GM04503 (cell line): ENCODE data around the gene CENPP.

Experiments used
- DNase-seq: peaks from one replicate; pipeline ENCODE4 v3.0.0-alpha.2; 2012; ENCODE audit warnings: low read depth

CENPP gene

DNA sequence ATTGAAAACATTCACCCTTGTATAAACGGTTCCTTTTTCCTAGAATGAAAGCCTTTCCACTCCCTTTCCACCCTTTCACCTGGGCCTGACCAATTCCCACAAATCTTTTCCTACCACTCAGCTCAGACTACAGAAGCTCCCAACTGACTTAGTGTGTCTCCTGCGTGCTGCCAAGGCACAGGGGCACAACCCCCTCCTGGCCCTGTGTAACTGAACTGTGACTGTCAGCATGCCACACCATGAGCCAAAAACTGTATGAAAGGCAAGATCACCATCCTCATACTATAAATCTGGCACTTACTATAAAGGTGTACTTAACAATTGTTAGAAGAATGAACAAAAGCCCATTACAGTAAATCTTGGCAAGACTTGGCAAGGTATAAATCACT, 12.1 kb upstream of the CENPP start:
- DNase-seq, result no peak

DNA sequence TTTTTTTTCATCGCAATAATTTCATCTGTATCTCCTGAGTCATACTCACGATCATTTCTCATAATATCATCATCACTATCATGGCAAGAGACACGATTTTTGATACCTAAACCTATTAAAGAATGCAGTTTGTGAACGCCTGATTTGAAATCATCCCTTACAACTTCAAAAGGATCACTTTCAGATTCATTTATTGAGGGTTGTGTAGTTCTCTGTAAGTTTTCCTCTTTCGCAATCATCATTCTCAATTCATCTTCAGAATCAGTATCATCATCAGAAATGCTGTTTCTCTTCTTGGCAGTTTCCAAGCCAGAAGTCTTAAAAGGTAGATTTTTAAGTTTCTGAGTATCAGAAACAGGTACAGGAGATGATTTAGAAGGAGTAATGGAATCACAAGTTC, 10.3 kb upstream of the CENPP start:
- no peak for DNase-seq

DNA sequence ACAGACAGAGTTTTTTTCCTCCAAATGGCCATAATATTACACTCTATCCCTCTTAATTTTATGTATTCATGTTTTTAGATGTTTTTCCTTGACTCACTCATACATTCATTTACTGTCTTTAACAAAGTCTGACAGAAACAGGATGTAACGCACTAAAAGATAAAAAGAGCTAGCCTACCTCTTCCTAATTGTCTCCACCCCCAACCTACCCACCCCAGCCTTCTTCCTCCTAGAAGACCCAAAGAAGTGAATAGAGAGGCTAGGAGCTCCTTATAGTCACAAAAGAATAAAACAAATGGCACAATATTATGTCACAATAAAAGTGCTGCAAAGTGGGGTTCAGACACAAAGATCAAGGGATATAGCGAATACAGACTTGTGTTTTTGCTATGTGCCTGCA, 1.3 kb upstream of the CENPP start:
- DNase-seq, result no peak

DNA sequence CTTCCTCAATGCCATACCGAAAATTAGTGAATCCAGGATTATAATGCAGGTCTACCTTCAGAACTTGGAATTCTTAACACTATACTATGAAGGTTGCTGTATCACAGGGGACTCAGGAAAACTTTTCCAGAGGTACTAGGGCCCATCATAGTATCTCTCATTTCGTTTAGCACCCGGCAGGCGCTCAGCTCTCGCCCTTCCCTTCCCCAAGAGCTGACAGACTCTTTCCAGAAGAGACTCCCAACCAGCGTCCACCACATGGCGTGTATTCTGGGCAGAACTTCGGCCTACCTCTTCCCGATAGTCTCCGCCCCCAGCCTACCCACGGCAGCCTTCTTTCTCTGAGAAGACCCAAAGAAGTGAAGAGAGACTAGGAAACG, 874 bp upstream of the CENPP start:
- DNase-seq, result peak; percentile 20

DNA sequence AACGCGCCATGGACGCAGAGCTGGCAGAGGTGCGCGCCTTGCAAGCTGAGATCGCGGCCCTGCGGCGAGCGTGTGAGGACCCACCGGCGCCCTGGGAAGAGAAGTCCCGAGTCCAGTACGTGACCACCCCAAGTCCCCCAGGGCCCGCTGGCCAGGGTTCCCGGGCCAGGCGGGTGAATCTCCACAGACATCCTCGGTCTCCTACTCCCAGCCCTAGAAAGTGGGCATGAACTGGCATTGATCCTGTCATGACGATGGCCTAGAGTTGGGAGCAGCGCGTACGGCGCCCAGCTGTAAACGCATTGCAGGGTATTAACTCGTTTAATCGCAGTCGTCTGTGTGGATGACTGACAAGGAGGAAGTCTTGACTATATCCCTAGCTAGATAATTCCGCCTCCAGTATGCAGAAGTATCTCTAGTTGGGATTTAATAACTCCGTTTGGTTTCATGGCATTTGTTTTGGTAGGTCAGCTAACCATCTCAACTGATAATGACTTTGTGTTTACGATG, 293 bp downstream of the CENPP start:
- no peak for DNase-seq

DNA sequence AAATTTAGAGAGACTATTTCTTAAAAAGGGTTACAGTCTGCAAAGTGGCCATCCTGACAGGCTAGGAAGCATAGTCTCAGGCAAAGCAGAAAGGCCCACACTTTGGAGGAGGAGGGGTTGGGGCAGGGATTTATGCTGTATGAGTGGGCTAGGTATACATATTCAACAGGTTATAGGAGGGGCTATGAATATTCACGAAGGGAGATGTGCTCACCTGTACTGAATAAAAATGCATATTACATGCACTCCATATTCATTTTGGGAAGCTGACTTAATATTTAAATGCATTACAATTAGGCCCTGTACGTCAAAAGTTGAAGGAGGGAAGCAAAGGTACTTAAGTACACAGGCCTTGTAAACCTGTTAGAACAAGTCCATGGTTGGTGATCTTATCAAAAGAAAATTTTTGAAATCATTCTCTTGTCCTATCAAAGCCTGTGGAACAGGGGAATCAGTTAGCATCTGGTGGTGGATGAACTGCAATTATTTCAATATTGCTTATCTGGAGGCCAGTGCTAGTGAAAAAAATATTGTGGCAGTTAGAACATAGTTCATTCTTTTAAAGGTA, 1.6 kb downstream of the CENPP start:
- no peak for DNase-seq

DNA sequence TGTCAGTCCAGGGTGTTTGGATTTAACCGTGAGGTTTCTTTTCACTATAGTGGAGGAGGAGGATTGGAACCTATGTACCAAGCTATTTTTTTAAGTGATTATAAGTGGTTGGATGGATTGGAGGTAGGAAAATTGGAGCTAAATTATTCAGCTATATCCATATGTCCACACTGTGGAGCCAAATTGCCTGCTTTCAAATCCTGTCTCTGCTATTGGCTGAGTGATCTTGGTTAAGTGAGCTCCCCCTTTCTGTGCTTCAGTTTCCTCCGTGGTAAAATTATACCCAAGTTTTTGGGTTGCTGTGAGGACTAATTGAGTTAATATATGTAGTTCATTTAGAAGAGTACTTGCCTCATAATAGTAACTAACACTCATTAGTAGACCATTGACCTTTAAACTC, 2.5 kb downstream of the CENPP start:
- no peak for DNase-seq

DNA sequence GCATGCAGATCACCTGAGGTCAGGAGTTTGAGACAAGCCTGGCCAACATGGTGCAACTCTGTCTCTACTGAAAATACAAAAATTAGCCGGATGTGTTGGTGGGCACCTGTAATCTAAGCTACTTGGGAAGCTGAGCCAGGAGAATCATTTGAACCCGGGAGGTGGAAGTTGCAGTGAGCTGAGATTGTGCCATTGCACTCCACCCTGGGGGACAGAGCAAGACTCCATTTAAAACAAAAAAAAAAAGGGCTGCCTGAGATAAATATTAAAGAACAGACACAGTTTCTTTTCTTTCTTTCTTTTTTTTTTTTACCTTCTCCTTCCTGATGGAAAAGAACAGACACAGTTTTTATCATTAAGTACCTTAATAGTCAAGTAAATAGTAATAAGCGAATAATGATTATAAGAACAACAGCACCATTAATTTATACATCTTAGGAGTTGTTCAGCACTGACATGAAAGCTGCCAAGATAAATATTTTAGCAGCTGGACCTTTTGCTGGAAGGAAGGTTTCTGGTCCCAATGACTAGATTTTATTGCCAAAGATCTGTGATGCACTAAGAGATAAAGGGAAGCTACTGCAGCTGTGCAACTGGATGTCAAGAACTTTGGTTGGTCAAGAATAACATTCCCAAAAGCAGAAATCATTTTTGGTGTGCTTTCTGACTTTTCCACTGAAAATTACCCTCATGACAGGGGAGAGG, 7.0 kb downstream of the CENPP start:
- DNase-seq, result no peak

DNA sequence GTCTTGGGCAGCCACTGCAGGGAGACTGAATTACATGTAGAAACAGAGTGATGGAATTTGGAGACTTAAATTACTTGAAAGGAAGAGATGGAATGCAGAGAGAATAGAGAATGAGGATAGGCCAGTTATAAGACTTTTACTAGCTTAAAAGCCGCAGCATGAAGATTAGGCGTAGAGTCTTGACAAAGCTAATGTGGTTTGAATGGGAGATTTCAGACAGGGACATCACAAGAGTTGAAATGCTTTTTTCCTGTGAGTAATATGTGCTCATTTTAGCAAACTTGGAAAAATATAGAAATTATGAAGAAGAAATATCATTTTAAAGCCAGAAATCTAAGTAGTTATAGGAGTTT, 7.5 kb downstream of the CENPP start:
- DNase-seq, result no peak

DNA sequence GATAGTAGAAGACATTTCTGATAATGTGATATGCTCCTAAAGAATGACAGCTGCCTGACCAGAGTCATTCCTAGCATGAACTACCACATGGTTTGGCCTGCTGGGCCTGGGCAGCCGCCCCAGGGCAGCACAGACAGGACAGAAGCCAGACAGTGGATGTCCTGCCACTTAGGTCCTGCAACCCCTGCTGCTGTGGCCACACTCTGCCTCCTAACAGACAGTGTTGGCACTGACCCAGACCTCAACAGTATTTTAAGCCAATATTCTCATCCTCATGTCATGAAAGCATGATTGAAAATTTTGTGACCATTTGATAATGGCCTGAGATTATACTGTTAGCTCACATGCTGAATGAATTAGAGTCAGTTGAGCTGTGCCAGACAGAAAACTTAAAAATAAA, 15.8 kb downstream of the CENPP start:
- DNase-seq, result no peak

DNA sequence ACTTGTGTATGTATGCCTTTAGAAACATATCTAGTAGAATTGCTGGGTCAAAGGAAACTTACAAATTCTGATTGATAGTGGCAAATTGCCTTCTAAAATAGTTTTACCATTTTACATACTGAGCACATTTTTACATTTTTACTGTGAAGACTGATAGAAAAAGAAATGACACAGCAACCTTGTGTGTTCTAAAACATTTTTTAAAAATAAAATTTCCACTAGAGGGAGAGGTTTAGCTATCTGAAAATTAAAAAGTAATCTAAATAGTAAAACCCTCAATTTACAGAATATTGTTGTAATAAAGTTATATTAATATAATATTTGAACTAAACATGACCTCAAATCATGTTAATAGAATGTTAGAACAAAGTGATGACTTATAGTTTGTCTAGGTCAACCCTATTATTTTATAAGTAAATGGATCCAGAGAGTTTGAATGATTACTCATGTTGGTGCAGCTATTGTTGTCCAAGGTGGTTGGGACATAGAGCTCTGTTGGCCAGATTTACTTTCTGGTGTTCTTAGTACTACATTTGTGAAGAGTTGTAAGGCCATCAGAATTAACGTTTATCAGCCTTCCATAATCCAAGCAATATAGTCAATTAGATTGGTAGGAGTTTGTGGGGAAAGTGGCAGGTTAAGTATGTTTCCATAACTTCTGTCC, 17.2 kb downstream of the CENPP start:
- DNase-seq, result no peak

DNA sequence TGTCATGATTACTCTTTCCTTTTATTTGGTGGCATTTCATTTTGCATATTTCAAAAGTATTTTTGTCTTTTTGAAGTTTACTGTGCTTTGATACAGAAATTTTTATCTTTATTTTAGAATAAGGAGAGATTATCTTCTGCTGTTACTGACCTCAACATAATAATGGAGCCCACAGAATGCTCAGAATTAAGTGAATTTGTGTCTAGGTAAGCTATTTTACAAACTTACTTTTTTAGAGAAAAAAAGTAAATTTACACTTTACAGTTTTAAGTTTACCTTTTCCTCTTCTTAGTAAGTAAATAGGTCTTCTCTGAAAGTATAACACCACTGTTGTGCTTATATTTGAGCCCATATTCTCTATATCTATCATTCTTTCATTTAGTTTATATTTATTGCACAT, 19.8 kb downstream of the CENPP start:
- no peak for DNase-seq

DNA sequence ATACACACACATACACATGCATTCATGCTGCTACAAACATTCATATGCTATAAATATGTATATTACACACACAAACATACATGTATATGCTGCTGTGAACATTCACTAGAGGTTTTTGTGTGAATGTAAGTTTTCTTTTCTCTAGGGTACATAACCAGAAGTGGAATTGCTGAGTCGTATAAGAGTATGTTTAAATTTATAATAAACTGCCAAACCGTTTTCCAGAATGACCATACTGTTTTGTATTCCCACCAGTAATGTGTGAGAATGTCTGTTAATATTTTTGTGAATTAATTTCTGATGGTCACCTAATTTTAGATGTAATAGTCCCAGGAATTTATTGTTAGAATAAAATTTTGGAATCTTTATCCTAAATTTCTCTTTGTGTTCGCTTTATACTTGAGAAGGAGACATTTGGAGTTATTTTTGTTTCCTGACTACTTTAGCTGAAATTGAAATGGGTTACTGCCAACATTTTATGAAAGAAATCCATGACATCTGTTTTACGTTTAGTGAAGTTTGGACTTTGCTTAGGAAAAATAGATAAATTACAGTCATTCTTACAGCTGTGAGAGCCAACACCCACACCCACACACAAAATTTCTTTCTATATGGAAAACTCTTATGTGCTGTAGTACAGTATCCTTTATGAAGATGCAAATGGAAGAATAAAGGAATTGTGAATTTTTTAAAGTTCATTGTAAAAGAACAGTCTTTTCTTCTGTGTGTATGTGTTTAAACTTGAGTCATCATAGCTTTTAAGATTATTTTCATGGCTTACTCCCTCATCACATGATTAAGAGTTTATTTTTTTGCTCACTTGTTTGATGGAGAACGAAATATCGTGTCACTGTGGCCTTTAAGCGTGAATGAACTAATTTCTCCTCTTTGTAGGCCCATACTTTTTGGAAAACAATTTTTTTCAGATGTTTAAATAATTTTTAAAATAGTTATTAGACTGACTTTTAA, 24.3 kb downstream of the CENPP start:
- DNase-seq, result peak; percentile 51

DNA sequence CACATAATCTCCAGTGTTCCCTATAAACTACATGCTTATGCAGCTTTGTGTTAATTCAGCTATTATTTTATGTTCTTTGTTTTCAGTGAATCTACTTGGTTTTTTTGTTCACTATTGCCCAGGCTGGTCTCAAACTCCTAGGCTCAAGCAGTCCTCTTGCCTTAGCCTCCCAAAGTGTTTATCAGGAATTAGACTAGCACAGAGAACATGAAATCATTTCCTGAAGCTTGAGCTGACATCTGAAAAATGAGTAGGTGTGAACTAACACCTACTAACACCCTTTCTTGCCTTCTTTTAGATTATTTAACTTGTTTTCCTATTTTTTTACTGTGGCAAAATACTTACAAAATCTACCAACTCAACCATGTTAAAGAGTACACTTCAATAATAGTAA, 25.0 kb downstream of the CENPP start:
- DNase-seq, result no peak

DNA sequence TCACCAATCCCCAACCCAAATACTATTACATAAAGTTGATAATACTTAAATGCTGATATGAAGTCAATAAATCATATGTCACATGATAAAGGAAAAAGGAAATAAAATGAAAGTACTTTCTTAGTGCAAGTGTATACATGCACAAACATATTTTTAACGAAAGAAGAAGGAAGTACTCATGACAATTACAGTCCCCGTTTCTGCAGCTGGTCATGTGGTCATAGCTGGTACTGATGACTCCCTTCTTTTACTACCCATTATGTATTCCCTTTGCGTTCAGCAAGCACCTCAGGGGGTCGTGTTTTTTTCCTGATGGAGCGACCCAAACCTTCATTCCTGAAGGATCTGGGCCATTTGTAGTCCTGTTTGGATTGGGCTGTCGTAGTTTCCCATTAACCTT, 27.3 kb downstream of the CENPP start:
- DNase-seq, result no peak

DNA sequence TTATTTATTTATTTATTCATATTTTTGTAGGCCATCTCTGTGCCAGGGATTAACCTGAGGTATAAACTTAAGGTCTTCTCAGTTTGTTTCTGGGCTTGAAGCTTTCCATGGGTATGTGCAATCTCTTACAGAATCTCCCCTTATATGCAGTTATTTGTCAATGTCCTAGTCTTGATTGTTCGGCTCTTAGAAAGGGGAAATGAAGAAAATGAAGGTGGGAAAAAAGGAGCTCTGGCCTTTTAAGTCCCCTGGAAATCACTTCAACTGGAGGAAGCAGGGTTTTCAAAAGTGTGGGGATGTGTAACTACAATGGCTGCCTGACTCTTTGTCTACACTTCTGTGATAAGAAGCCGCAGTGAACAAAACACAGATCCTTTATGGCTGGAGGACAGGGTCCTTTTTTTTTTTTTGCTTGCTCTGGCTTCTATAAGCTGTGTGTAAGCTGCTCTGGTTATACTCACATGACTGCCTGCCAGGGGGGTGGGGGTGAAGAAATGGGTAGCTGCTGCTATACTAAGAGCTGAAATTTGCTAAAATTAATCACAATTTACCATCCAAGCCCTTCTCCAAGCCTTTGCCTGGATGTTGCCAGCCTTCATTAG, 33.7 kb downstream of the CENPP start:
- DNase-seq, result no peak

DNA sequence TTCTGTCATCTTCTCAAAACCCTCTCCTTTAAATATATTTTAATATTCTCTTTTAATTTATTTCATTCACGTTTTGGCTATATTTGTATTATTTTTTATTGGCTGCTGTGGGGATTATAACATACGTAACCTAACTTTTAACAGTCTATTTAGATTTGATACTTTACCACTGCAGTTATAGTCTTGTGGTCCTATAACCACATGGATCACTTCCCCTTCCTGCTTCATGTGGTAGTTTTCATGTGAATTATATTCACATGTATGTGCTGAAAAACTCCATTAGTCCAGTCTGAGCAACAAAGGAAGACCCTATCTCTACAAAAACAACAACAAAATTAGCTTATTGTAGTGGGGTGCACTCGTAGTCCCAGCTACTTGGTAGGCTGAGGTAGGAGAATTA, 34.3 kb downstream of the CENPP start:
- DNase-seq, result no peak

DNA sequence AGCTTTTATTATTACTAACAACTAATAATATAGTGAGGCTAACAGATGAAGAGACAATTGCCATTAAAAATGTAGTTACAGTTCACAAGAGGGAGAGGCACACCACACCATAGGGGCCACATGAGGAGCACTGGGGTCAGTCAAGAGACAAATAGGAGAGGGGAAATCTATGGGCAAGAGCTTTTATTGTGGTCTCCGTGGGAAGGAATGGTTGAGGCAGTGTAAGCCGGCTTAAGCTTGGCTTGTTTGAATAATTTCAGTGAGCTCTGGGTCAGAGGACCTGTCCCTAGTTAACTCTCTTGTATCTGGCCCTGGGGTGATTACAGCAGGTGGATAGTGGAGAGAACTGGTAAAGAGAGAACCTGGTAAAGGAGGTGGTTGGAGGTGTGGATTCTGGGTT, 43.3 kb downstream of the CENPP start:
- no peak for DNase-seq

DNA sequence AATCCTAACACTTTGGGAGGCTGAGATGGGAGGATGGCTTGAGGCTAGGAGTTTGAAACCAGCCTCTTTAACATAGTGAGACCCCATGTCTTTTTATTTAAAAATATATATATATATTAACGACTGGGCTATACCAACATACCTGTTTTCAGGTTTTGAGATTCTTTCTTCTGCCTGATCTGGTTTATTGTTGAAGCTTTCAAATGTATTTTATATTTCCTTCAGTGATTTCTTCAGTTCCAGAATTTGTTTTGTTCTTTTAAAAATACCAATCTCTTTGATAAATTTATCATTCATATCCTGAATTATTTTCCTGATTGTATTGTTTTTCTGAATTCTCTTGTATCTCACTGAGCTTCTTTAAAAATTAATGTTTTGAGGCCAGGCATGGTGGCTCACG, 47.4 kb downstream of the CENPP start:
- no peak for DNase-seq

DNA sequence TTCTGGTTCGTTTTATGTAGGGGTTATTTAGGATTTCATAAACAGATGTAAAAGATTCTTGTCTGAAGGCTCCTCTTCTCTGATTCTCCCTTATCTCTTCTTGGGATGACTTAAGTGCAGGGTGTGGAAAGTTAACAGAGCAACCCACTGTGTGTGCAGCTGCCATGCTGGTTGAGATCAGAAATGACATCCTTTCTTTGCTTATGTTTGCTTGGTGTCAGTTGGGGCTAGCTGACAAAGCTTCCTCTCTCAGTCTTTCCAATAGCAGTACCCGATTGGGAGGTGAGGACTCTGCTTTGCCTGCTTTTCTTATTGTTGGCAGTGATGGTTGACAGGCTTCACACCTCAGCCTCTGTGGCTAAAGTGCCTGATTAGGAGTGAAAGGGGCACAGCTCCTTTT, 52.1 kb downstream of the CENPP start:
- no peak for DNase-seq

DNA sequence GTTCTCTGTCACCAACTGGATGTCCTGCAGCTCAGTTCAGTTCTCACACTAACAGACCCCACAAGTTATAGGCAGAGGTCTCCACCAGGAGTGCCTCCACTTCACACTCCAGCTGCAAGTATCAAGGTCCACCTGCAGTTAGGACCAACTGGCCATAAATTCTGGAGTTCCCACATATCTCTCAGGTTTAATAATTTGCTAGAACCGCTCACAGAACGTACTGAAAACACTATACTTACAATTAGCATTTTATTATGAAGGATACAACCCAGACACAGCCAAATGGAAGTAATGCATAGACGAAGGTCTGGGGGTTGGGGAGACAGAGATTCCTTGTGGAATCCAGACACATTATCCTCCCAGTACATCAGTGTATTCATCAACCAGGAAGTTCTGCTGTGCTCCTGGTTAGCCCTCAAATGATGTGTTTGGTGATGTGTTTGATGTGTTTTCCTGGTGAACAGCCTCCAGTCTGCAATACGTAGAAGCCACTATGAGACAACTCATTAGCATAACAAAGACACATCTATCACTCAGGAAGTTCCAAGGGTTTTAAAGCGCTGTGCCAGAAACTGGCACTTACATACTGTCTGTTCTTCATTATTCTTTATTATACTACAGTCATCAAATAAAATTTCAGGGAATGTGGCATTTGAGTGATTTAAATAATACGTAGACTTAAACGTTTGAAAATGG, 53.3 kb downstream of the CENPP start:
- DNase-seq, result no peak

DNA sequence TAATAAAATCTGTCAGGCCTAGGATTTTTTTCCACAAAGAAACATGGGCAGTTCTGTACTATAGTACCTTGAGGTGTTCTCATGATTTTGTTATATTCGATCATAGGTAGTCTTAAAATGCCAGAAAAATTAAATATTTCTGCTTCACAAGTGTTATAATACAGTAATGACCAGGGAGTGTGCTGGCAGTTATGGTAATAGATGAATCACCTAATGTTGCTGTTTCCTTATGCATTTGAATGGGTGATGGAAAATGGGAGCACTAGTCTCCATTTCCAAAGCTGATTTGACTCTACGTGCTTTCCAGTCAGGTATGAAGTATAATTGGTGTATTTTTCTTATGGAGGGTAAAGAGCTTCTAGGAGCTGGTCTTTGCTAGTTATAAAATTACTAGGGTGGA, 54.9 kb downstream of the CENPP start:
- DNase-seq, result no peak
